ENCODE data around the gene PRKRA. TPM values are rescaled to one million over a fixed set of nuclear protein-coding genes. Genes with fewer than 3 reads are reported as not detected.
A peak's percentile ranks its signal among the peaks of the same experiment; 100 is the strongest.

PRKRA gene
- total RNA-seq, 4 donors from 2014 or later = 91.0 to 125 (median 117) TPM

GRCh38 chr2:178480227-178481181, 29.5 kb upstream of the PRKRA start, which contains the start of gene PLEKHA3:
TSS of gene PLEKHA3 (plus strand) at chr2:178480457. CDS start at chr2:178480870, 413 bp downstream.
- intact Hi-C loops (cut with DNase I; ENCODE audit: low total_unique reads) (loop anchor here (1.0 to 2.0 kb wide), 2 partner anchors 29 to 42 kb away; partner anchors contain the start of genes PJVK and PRKRA), in situ Hi-C loops (cut with MboI; ENCODE audit: low sequenced_read_pairs in 4 of 4) (no loop called here)

GRCh38 chr2:178479758-178480226, 28.8 kb upstream of the PRKRA start:
- intact Hi-C loops (cut with DNase I; ENCODE audit: low total_unique reads) (loop anchor here (1.0 to 2.0 kb wide), 3 partner anchors 28 to 65 kb away; partner anchors contain the start of genes PJVK and PRKRA), in situ Hi-C loops (cut with MboI; ENCODE audit: low sequenced_read_pairs in 4 of 4) (no loop called here)
- Histone ChIP-seq H3K9me3 (no peaks in the 10 kb centered on the region), H3K27ac (peak overlapping the region; percentile 84 to 95 (median 92)), H3K36me3 (no peaks in the 10 kb centered on the region), H3K27me3 (no peaks in the 10 kb centered on the region), H3K4me1 (peaks cover 46 to 50% of the 10 kb centered on the region in 2 donors), H3K4me3 (peak overlapping the region; percentile 68 to 83 (median 76))
- TF ChIP-seq CTCF (IDR thresholded peaks at IDR 0.05 in 4 of 5, conservative IDR thresholded peaks at IDR 0.05 in 1 of 5) (no peak), POLR2A (IDR thresholded peaks at IDR 0.05) (no peak)
- DNase-seq (no peak), ATAC-seq (no peak)

More at GRCh38 chr2:178480227-178481181, 29.5 kb upstream of the PRKRA start, which contains the start of gene PLEKHA3:
- Histone ChIP-seq H3K9me3 (no peaks in the 10 kb centered on the region), H3K27me3 (no peaks in the 10 kb centered on the region), H3K4me3 (peak within 1 kb of the TSS; percentile 68 to 83 (median 80)), H3K4me1 (peaks cover 53 to 57% of the 10 kb centered on the region in 2 donors), H3K36me3 (no peaks in the 10 kb centered on the region), H3K27ac (peak within 1 kb of the TSS; percentile 84 to 95 (median 92))
- ATAC-seq (peak; percentile 77 to 82), DNase-seq (peak; percentile 95 to 96)
- TF ChIP-seq CTCF (IDR thresholded peaks at IDR 0.05 in 4 of 5, conservative IDR thresholded peaks at IDR 0.05 in 1 of 5) (no peak), POLR2A (IDR thresholded peaks at IDR 0.05) (peak; percentile 89 to 90)

GRCh38 chr2:178479275-178479616, 28.3 kb upstream of the PRKRA start:
- DNase-seq (no peak), ATAC-seq (no peak)
- intact Hi-C loops (cut with DNase I; ENCODE audit: low total_unique reads) = loop anchor here (1.0 kb wide), 1 partner anchor 65 kb away; no protein-coding TSS in a partner anchor
- in situ Hi-C loops (cut with MboI; ENCODE audit: low sequenced_read_pairs in 4 of 4) = no loop called here
- Histone ChIP-seq H3K4me1 (peaks cover 40 to 44% of the 10 kb centered on the region in 2 donors), H3K9me3 (no peaks in the 10 kb centered on the region), H3K27ac (peak overlapping the region; percentile 84 to 95 (median 92)), H3K4me3 (peak overlapping the region; percentile 61 to 80 (median 74)), H3K27me3 (no peaks in the 10 kb centered on the region), H3K36me3 (no peaks in the 10 kb centered on the region)
- TF ChIP-seq POLR2A (IDR thresholded peaks at IDR 0.05) (no peak), CTCF (IDR thresholded peaks at IDR 0.05 in 4 of 5, conservative IDR thresholded peaks at IDR 0.05 in 1 of 5) (no peak)

GRCh38 chr2:178478439-178479274, 27.7 kb upstream of the PRKRA start, which contains the start of gene FKBP7:
TSS of gene FKBP7 (minus strand) at chr2:178478600. CDS start at chr2:178478499, 101 bp downstream.
- H3K4me1 ChIP-seq = peaks cover 35 to 38% of the 10 kb centered on the region in 2 donors
- no peaks in the 10 kb centered on the region for H3K36me3 ChIP-seq
- H3K27ac ChIP-seq = peak within 1 kb of the TSS; percentile 84 to 95 (median 92)
- peak; percentile 60 to 69 for ATAC-seq
- H3K4me3 ChIP-seq = peak within 1 kb of the TSS; percentile 61 to 80 (median 74)
- H3K27me3 ChIP-seq = no peaks in the 10 kb centered on the region
- intact Hi-C loops (cut with DNase I; ENCODE audit: low total_unique reads) (loop anchor here (1.0 kb wide), 1 partner anchor 64 kb away; no protein-coding TSS in a partner anchor), in situ Hi-C loops (cut with MboI; ENCODE audit: low sequenced_read_pairs in 4 of 4) (no loop called here)
- TF ChIP-seq POLR2A (IDR thresholded peaks at IDR 0.05) (peak; percentile 84 to 87), CTCF (IDR thresholded peaks at IDR 0.05 in 4 of 5, conservative IDR thresholded peaks at IDR 0.05 in 1 of 5) (peak; percentile 59 to 79 (median 69))
- H3K9me3 ChIP-seq = no peaks in the 10 kb centered on the region
- peak; percentile 78 to 80 for DNase-seq
